GM19025 (cell line): ENCODE measurements around the gene TNIK.

Source experiments
- ATAC-seq: cut with Tn5 transposase; IDR thresholded peaks from one replicate; pipeline ENCODE4 v1.9.1; 2021; ENCODE audit warnings: mild to moderate bottlenecking, low read depth, moderate library complexity; ENCODE audit not compliant: unreplicated experiment

Gene TNIK

DNA sequence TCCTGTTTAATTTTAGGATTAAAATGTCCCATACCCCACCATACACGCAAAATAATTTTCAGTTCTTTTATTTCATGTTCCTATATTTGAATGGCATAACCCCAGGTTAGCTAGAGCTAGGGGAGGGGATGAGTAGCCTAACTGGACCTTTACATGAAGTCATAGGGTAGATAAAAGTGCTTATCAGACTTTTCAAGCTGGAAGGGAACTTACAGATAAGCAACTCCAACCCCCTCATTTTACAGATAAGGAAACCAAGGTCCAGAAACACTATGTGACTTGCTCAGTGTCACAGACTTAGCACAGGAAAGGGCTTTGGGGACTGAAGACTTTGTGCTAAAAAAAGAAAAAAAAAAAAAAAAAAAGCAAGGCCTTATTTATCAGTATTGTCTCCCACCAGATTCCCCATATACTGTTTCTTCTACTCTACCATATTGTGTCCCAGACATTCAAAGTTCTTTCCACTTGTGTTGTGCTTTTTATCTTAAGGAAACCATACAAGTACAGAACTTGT, 10.6 kb upstream of the TNIK start:
- no peak for ATAC-seq

DNA sequence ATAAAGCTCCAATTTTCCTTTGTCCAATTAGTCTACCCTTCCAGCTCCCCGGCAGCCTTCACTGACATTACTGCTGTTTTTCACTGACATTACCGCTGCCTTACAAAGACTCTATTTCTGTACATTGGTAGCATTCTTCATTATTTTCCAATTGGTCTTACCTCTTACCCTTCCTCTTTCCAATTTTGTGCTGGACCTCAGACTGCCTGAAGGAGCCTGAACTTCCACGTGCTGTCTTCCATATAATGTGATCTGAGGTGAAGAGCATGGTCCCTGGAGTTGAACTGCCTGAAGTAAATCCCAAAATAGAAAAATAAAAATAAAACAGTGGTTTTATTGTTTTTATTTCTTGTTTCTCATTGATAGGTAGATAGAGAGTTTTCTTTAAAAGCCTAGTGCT, 9.2 kb upstream of the TNIK start:
- no peak for ATAC-seq

DNA sequence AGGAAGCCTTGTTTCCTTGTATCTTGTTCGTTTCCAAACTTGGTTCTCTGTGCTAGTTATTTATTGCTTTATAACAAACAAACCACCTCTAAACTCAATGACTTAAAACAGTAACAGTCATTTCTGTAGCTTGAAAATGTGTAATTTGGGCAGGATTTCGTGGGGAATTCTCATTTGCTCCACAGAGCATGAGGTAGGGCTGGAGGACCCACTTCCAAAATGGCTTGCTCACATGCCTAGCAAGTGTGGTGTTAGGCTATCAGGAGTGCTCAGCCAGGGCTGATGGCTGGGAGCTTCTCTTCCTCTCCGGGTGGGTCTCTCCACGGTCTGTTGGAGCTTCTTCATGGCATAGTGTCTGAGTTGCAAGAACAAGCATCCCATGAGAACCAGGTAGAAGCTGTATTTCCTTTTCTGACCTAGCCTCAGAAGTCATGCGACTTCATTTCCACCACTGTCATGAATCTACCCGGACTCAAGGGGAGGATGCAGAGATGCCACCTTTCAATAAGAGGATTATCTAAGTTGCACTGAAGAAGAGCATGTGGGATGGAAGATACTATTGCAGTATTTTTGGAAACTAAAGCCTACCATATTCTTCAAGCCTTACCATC, 8.2 kb upstream of the TNIK start:
- no peak for ATAC-seq

DNA sequence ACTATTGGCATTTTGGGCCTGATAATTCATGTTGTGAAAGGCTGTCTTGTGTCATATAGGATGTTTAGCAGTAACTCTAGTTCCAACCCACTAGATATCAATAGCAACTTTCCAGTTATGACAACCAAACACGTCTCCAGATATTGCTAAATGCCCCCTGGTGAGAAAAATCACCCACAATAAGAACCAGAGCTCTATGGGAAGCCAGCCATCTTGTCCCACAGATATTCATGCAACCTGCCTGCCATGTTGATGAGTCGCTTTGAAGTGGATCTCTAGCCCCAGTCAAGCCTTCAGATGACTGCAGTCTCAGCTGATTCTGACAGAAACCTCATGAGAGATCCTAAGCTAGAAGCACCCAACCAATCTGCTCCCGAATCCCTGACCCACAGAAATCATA, 5.6 kb upstream of the TNIK start:
- ATAC-seq = no peak

DNA sequence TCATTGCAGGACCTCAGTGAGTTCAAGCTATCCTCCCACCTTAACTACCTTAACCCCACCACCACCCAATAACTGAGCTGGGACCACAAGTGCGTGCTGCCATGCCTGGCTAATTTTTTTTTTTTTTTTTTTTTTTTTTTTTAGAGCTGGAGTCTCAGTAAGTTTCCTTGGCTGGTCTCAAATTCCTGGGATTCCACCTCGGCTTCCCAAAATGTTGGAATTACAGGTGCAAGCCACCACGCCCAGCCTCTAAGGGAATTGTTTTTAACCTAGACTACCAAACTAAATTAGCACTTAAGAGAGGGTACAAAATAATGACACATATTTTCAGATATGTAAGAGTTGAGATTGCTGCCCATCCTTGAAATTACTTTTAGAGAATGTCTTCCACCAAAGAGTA, 4.3 kb upstream of the TNIK start:
- no peak for ATAC-seq

DNA sequence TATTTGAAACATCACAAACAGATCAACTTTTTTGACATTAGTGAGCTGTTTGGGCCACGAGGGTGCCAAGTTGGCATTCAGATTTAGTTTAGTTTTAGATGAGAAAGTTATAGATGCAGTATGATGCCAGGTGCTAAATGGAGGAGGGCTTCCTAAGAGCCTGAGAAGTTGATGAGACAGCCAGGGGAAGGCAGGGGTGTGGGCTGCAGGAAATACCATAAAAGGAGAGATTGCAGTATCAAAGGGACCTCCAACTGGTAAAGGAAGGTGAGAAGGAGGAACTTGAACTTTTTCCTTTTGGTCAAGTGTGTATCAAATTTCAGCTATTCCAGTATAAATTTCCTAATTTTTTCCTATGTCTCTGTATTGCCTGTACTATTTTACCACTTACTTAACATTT, 2.0 kb upstream of the TNIK start:
- ATAC-seq = no peak

DNA sequence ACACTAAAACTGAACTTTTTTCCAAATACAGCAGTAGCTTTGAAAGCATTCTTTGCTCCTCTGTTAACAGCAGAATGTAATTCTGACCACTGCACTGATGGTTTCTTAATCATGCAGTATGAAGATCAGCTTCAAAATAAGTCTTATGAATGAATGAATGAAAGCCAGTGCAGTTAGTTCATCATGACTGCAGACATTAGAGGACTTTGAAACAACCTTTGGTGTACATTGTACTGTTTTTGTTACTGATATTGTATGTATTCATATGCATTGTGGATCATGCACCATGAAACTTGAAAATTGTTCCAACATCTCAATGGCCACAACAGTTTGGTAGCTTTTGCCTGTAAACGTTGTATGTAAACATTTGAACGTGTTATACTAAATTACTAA, 1.3 kb upstream of the TNIK start:
- ATAC-seq = no peak

DNA sequence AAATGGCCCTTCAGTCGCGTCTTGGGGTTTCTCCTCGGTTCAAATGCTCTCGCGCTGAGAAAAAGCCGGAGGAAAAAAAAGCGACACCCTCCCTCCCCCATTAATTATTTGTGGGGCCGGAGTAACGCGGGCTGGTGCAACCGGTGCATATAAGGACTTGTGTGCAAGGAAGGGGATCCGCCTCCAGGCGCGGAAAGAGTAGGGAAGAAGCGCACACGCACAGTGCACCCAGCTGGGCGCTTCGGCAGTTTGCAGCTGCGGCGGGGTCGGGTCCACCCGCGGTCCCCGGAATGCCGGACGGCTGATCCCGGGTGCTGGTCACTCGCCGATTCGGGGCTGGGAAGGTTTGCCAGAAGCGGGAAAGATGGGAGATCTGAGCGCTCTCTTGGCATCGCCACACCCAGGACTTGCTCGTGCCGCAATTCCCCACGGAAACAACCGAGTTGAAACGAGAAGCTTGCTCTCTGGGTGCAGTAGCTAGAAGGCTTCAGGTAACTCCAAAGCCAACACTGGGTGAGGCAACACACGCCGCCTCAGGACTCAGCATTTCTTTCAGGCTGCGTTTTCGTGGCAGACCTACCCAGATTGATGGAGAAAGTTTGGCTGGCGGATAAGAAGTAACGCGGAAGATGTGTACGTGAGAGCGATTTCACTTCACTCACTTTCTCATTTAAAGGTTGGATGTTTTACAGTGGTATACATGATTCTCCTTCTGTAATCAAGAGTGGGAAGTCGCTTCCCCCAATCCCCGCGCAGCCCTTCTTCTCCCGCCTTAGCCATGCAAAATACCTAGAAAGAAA, 720 bp upstream of the TNIK start:
- ATAC-seq = peak; percentile 32

DNA sequence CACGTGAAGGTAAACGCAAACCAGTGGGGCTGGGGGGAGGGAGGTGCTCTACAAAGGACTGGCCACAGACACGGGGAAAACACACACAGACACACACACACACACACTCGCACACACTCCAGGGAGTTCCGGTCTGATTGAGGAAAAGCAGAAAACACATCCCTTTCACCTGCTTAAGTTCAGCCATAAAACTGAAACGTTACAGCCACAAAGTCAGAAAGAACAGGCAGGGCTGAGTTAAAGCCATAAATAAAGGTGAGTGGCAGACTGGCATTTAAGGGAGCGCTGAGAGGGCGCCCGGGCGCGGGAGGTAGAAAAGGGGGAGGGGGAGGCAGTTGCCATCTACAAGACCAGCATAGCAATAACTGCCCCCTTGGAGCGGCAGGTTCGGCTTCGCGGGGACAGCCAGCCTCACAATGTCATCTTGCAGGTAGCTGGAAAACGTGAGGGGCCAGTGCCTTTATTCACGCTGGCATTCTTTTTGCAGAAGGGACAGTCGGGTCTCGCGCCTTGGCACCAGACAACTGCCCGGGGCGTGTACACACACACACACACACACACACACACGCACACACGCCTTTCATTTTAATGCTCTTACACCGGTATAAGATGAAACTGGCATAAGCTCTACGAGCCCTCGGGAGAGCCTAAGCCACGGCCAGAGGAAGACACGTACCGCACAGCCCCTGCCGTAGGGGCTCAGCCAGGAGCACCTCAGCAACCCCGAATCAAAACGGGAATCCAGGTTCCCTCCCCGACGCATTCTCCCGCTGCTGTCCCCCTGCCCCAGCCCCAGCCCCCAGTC, 866 bp downstream of the TNIK start:
- ATAC-seq = no peak

DNA sequence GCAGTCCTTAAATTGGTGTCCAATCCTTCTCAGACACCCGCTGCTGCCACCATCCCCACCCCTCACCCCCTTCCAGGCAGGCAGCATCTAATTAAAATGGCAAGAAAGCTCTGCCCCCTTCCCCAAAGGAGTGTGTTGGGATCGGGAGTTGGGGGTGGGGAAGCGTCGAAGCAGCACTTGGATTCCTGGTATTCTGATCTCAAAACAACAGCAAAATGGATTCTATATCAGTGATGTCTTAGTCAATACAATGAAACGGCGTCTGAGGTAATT, 1.4 kb downstream of the TNIK start:
- no peak for ATAC-seq

DNA sequence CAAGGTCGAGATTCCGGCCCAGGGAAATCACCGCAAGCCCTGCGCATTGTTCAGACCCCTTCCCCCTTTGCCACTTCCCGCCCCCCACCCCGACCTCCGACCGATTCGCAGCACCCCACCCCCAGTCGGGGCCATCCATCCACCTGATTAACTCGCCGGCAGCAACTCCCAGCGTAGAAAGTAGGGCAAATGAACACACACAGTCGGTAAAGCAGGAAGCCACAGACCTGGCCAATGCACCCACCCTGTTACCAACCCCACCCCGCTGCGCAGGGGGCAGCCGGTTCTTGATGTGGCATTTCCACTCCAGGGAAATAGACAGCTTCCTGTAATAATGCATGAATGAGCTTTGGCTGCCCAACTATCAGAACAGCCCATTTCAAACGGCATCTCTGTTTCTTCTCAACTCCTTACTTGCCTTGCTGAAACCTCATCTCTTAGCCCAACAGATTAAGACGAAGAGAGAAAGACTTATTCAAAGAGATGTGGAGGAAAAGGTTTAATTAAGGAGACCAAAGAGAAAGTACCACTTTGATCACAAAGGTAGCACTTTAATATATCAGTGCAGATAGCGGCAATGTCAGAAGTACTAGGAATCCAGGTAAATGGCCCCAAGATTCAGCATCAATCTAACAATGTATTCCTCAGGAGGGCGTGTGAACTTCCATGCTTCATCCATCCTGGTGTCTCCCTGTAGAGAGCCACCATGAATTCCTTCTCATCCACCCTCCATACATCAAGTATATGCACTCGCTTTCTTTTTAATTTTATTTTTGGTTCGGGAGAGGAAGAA, 1.9 kb downstream of the TNIK start:
- no peak for ATAC-seq

DNA sequence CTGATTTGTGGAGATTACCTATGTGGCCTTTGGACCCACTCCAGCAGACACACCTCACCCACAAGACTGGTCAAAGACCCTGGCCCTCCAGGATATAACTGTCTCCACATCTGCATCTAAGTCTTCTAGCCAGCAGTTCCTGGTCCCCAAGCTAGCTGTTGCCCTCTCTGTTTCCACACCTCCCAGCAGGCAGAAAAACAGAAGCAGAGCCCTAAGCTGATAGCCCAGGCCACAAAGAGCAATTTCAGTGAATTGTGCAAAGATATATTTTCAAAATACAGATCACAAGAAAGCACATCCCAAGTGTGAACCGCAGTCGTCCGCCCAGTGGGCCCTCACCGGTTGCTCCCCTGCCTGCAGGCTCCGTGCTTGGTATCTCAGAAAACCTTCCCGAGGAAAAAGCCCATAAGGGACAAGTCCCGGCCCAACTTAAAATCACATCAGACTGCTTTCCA, 2.6 kb downstream of the TNIK start:
- ATAC-seq = no peak

DNA sequence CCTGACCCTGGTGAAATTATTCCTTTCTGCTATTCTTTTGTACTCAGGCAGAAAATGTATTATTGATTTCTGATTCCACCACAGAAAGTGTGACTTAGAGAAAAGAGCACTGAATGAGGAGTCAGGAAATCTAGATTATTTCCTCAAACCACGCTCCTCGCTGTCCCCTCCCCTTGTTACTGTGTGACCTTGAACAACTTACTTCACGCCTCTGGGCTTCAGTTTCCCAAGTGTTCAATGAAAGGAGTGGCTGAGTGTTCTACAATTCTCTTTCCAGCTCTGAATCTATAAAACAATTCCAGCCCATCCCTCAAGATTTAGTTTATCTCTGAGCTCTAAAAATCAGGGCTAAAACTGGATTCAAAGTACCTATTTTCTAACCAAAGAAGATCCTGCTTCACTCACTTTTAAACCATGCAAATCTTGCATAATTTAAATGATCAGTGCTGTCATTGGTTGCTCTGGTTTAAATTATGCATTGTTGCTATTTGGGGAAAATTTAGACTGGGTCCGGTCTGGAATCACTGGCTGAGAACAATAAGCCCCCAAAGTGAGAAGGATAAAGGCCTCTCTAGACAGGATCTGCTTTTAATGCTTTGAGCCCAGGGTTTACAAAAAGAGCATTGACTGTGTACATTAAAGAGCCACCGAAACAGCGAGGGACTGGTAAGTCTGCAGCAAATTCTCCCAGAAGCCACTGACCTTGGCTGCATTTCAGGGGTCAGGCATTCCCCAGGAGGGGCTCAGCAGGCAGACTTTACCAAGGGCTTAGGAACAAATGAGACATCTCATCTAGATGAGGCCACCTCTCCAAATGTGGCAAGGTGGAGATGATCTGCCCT, 3.2 kb downstream of the TNIK start:
- ATAC-seq = no peak

DNA sequence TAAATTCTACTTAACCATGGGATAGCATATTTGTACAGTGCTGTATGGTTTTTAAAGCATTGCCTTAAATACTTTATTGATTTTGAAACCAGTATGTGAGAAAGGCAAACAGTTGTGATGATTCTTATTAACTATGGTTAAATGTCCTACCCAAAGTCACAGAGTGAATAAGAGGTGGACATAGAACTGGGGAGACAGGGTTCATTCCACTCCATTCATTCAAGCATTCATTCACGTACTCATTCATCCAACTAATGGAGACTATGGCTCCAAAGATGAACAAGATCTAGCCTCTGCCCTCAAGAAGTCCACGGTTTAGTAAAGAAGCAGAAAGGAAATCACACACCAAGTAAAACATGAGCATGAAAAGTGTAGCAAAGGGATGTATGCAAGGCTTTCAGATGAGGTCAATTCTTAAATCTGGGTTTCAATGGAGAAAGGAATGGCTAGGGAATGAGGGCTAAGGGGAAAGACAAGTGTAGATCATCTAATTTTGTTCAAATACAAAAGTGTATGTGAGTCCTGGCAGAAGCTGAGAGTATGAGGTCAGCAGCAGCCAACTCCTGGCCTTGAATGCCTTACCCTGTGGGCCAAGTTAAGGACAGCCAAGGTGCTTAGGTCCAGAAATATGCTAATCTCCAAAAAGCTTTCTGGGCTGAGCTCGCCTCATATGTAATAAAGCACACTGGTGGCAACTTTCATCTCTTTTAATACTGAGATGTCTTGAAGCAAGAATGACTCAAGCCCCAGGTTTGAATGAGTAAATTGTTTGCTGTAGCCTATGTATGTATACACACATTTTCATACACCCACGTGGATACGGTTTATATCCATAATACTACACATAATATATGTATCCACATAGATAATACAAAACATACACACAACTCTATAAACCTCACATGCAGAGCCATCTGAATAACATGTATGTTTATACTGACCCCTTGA, 4.3 kb downstream of the TNIK start:
- ATAC-seq = no peak

DNA sequence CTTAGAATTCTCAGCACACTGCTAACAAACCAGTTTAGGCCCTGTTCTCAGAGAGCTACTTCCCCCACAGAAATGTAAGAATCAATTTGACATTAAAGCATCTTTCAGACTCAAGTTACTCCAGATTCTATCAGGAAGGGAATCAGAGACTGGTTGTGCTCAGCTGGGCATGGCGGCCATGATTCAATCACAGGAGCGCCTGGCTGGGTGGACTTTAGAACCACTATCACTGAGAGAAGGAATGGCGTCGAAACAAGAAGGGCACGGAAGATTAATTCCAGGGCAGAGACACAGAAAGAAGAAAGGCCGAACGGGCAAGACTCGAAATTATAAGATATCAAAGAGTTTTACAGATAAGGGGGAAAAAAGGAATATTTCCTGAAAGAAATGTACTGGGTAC, 6.2 kb downstream of the TNIK start:
- no peak for ATAC-seq

DNA sequence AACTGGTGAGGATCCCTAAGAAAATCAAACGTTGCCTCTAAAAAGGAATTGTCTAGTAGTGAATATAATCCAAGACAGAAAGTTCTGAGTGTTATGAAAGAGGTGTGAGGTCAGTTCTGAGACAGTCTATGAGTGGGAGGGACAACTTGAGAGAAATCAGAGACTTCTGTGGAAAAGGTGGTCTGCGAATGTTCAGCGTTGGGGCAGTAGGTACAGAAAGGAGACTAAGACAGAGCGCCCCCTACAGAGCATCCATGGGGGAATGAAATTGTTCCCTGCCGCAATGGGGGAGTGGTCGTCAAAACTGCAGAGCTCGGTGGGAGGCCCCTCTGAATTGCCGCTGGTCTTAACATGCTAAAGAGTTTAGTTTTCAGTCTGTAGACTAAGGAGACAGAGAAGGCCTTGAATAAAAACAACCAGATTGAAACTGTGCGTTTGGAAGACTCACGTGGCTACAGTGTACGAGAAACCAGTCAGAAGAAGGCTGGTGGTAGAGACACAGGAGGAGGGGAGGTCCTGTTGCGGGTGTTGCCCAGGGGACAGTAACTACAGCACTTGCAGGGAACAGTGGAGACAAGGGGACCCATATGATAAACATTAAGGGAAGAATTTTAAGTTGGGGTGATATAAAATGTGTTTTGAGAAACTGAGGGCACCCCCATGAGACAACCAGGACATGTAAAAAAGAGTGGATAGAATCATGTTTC, 6.9 kb downstream of the TNIK start:
- ATAC-seq = no peak

DNA sequence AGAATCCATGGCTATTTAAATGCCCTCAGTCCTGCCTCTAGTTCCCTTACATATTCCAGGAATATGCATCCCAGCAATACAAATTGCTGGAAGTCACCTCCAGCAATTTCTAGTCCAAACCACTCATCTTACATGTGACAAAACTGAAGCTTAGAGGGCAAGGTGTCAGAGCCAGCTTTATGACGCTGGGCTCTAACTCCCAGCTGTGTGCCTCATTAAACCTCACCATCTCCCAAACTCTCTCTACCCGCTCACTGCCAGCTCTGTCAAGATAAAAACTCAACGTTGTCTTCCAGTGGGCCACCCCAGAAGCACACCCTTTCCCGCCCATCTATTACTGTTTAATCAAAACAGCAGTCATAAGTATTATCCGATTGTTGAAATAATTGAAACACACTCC, 7.9 kb downstream of the TNIK start:
- ATAC-seq = no peak

DNA sequence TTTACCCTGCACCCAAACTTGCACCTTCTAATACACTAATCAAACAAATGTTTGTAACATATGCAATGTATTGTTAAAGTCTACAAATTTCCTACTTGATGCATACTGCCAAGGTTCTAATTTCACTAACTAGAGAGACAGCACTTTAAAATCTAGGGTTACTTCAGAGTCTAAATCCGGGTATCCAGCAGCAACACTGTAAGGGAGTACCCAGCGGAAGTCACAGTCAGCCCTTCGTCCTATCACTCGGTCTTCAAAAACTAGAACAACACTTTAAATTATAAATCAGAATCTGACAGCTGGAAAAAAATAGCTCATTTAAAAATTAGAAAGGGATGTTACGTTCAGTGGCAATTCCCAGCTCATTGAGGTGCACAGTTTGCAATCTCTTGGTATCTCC, 8.3 kb downstream of the TNIK start:
- no peak for ATAC-seq
